Heart right ventricle (tissue), 16 donors: Measurements from ENCODE around the gene TPH2. TPM values are rescaled to one million over a fixed set of nuclear protein-coding genes. Genes with fewer than 3 reads are reported as not detected.
A peak's percentile ranks its signal among the peaks of the same experiment; 100 is the strongest.

Experiments
- ATAC-seq, 8 donors: fragments of 200-7000 bp; cut with Tn5 transposase; one replicate each; pipeline ENCODE4 v1.9.1; 2020; ENCODE audit warnings: mild to moderate bottlenecking in 8 of 8, moderate library complexity in 8 of 8, moderate number of reproducible peaks in 1 of 8
- DNase-seq, 2 donors: peaks; one replicate each; pipeline ENCODE4 v3.0.0-alpha.2; 2020
- H3K27ac ChIP-seq, 10 donors: fragments of 200-600 bp; sonication (generic) in 2 of 10; one replicate each; pipeline versions ENCODE4 v1.5.0 to v1.8.0; 2020 to 2022; ENCODE audit warnings: mild to moderate bottlenecking in 3 of 10
- H3K27me3 ChIP-seq, 7 donors: fragments of 200-600 bp; one replicate each; pipeline ENCODE4 v1.8.0; 2021 to 2022; ENCODE audit warnings: mild to moderate bottlenecking in 2 of 7
- H3K36me3 ChIP-seq, 9 donors: fragments of 200-600 bp; sonication (generic) in 1 of 9; one replicate each; pipeline versions ENCODE4 v1.5.0 to v1.8.0; 2020 to 2022; ENCODE audit warnings: mild to moderate bottlenecking in 2 of 9
- H3K4me1 ChIP-seq, 9 donors: fragments of 200-600 bp; sonication (generic) in 1 of 9; one replicate each; pipeline versions ENCODE4 v1.5.0 to v1.8.0; 2020 to 2022; ENCODE audit warnings: mild to moderate bottlenecking in 4 of 9
- H3K4me3 ChIP-seq, 10 donors: fragments of 200-600 bp; sonication (generic) in 2 of 10; one replicate each; pipeline versions ENCODE4 v1.5.0 to v1.8.0; 2020 to 2022; ENCODE audit warnings: mild to moderate bottlenecking in 7 of 10, moderate library complexity in 2 of 10
- H3K9me3 ChIP-seq, 11 donors: fragments of 200-600 bp in 10 of 11; sonication (generic) in 2 of 11; one replicate each; pipeline versions ENCODE4 v1.5.0 to v1.8.0; 2013 to 2022; ENCODE audit warnings: mild to moderate bottlenecking in 2 of 11, control low read depth in 1 of 11, moderate library complexity in 1 of 11
- CTCF ChIP-seq, 9 donors: fragments of 200-600 bp; sonication (generic) in 2 of 9; IDR thresholded peaks; one replicate each; pipeline versions ENCODE4 v1.5.0 to v1.8.0; 2021 to 2022; ENCODE audit warnings: antibody characterized with exemption in 9 of 9, mild to moderate bottlenecking in 5 of 9, moderate library complexity in 1 of 9
- WGBS, 2 donors: extraction: QIAGEN DNeasy Blood & Tissue Kit; methylation state at CpG; one replicate each; pipeline ENCODE4 v1.1.7; 2013; ENCODE audit warnings: inconsistent platforms in 1 of 2; 5-methylcytosine and 5-hydroxymethylcytosine counted together
- intact Hi-C, 10 donors: fragments of 100-400 bp; cut with DNase I; formaldehyde crosslinking; loops; one replicate each; pipeline versions ENCODE4 v1.11.1 to v1.14.2; 2022
- long read RNA-seq, 3 donors: library from polyadenylated mRNA; unstranded; transcript quantifications; one replicate each; pipeline ENCODE4 v2.0.0, GENCODE V29; 2020 to 2021
- polyA plus RNA-seq, 2 donors: library from polyadenylated mRNA; stranded (reverse); fragments of 200-250 nt; gene quantifications; one replicate each; pipeline ENCODE4 v1.2.3, GENCODE V29; 2013
- total RNA-seq, 10 donors: library from RNA; stranded (reverse); fragmentation: NEBNext Ultra II Directional in 3 of 10; extraction: Animal tissue kit (Norgen Biotek cat#: 25700) in 3 of 10; gene quantifications; one replicate each; pipeline versions ENCODE4 v1.2.1 to v1.2.4, GENCODE V29; 2021 to 2023
- donor health status: Arrhythmogenic right ventricular cardiomyopathy.
- donor health status: ischemic (EF 13 %, LVEDD 7.1; RV severe dilation, severe dysfunction).
- donor health status: healthy with polysubstance abuse.
- donor health status: DM: no; HTN: yes; CAD: no.
- donor health status: DM: no; HTN: no; CAD: no.
- donor health status: ischemic (EF 25% LVEDD 6.9; RV normal size, moderate dysfunction).
- donor health status: ischemic (EF 25% LVEDD 5.7; RV mildly dilated, moderate dysfunction).
- donor health status: healthy.
- donor health status: DM: yes; HTN: yes; CAD: no.
- donor health status: Ischemic cardiomyopathy.
- donor health status: ischemic (EF 35%, LVEDD 5.7; RV mildly dilated, moderate dysfunction).
- donor health status: nonischemic (EF 11% LVEDD 7.7; RV severe dilation, severe dysfunction).
- donor health status: DM: yes; HTN: yes; CAD: no.
- donor health status: PGD.
- donor health status: ischemic (EF 29% LVEDD 5.4; RV normal size, mild dysfunction).
- donor health status: nonischemic (EF 23%, LVEDD 6.1; RV moderate dilation, normal function).

TPH2 gene
- not detected for total RNA-seq
- polyA plus RNA-seq, result not detected
- long read RNA-seq, donor 1, result 0 reads
- long read RNA-seq, donor 2, result 0 reads
- long read RNA-seq, donor 3, result 0 reads

GRCh38 chr12:71938728-71939385, at the start of gene TPH2:
TSS of gene TPH2 (plus strand) at chr12:71938845. CDS start at chr12:71938987, 142 bp downstream.
- DNase-seq (peak; percentile 24 to 36), ATAC-seq (peak in 3 of 8 donors; percentile 19 to 57 (median 42))
- Histone ChIP-seq H3K9me3 (no peaks in the 10 kb centered on the region), H3K4me3 (no peak within 1 kb of the TSS), H3K4me1 (no peaks in the 10 kb centered on the region), H3K36me3 (no peaks in the 10 kb centered on the region), H3K27me3 (peaks cover 0 to 69% (median 37%) of the 10 kb centered on the region in 7 donors), H3K27ac (no peak within 1 kb of the TSS)
- 17 to 18% methylated on average over 16 of the region's 16 CpGs for WGBS, 2 donors
- intact Hi-C loops, result loop anchor here in 1 of 10 donors (10.0 kb wide), 1 partner anchor 154 kb away; no protein-coding TSS in a partner anchor
- peak; percentile 8 to 62 (median 53) for TF ChIP-seq CTCF (IDR thresholded peaks at IDR 0.05)

GRCh38 chr12:71890475-71890874, 48.2 kb upstream of the TPH2 start:
- Histone ChIP-seq H3K27me3 (no peaks in the 10 kb centered on the region), H3K9me3 (no peaks in the 10 kb centered on the region), H3K27ac (no peak overlapping the region), H3K36me3 (peaks cover 0 to 58% (median 0%) of the 10 kb centered on the region in 9 donors), H3K4me3 (no peak overlapping the region), H3K4me1 (peaks cover 0 to 9% (median 0%) of the 10 kb centered on the region in 9 donors)
- intact Hi-C loops, result no loop called here
- TF ChIP-seq CTCF (IDR thresholded peaks at IDR 0.05), result no peak
- ATAC-seq (no peak), DNase-seq (no peak)
- WGBS, 2 donors, result 95 to 98% methylated on average over 3 of the region's 3 CpGs

GRCh38 chr12:71892059-71892458, 46.6 kb upstream of the TPH2 start:
- peaks cover 0 to 60% (median 7%) of the 10 kb centered on the region in 9 donors for H3K36me3 ChIP-seq
- H3K27ac ChIP-seq, result peak overlapping the region in 1 of 10 donors; percentile 8
- TF ChIP-seq CTCF (IDR thresholded peaks at IDR 0.05), result no peak
- DNase-seq (no peak), ATAC-seq (no peak)
- H3K4me3 ChIP-seq, result no peak overlapping the region
- H3K27me3 ChIP-seq, result no peaks in the 10 kb centered on the region
- no peaks in the 10 kb centered on the region for H3K9me3 ChIP-seq
- intact Hi-C loops, result no loop called here
- whole genome bisulfite sequencing, 2 donors, result 72 to 77% methylated on average over 1 of the region's 1 CpG
- H3K4me1 ChIP-seq, result peaks cover 0 to 9% (median 0%) of the 10 kb centered on the region in 9 donors

- no peak for ATAC-seq
- H3K27me3 ChIP-seq, result no peaks in the 10 kb centered on the region
- DNase-seq, result no peak
- no peak overlapping the region for H3K4me3 ChIP-seq
- H3K9me3 ChIP-seq, result no peaks in the 10 kb centered on the region
- peaks cover 0 to 7% (median 0%) of the 10 kb centered on the region in 9 donors for H3K4me1 ChIP-seq
- no peak for TF ChIP-seq CTCF (IDR thresholded peaks at IDR 0.05)
- peaks cover 0 to 89% (median 12%) of the 10 kb centered on the region in 9 donors for H3K36me3 ChIP-seq
- no peak overlapping the region for H3K27ac ChIP-seq
- intact Hi-C loops, result no loop called here
- 92 to 95% methylated on average over 3 of the region's 3 CpGs for WGBS, 2 donors
Observed at GRCh38 chr12:71896205-71896882, 42.3 kb upstream of the TPH2 start.
